Measurements from ENCODE around the gene CHKA.

CHKA gene

GRCh38 chr11:68051191-68052136 is 69.7 kb downstream of the CHKA start:
- ATAC-seq (no peak), DNase-seq (ENCODE audit: low spot score in 2 of 2) (no peak)
- Mint-ChIP-seq H3K4me1 (no peaks in the 10 kb centered on the region), H3K36me3 (peaks cover 67% of the 10 kb centered on the region), H3K27ac (peak overlapping the region; percentile 66), H3K9me3 (no peaks in the 10 kb centered on the region), H3K4me3 (no peak overlapping the region)

- no peak overlapping the region for H3K4me3 Mint-ChIP-seq
- H3K36me3 Mint-ChIP-seq: peaks cover 77% of the 10 kb centered on the region
- no peaks in the 10 kb centered on the region for H3K9me3 Mint-ChIP-seq
- DNase-seq (ENCODE audit: low spot score in 2 of 2) (no peak), ATAC-seq (no peak)
- H3K4me1 Mint-ChIP-seq: no peaks in the 10 kb centered on the region
- H3K27ac Mint-ChIP-seq: no peak overlapping the region
Measured at GRCh38 chr11:68050371-68050841, 70.8 kb downstream of the CHKA start.

GRCh38 chr11:68049509-68050370 is 71.4 kb downstream of the CHKA start:
- DNase-seq (ENCODE audit: low spot score in 2 of 2) (no peak), ATAC-seq (no peak)
- peaks cover 82% of the 10 kb centered on the region for H3K36me3 Mint-ChIP-seq
- no peak overlapping the region for H3K4me3 Mint-ChIP-seq
- H3K4me1 Mint-ChIP-seq: no peaks in the 10 kb centered on the region
- no peak overlapping the region for H3K27ac Mint-ChIP-seq
- no peaks in the 10 kb centered on the region for H3K9me3 Mint-ChIP-seq

GRCh38 chr11:68048681-68049508 is 72.3 kb downstream of the CHKA start:
- H3K27ac Mint-ChIP-seq: no peak overlapping the region
- H3K4me1 Mint-ChIP-seq: no peaks in the 10 kb centered on the region
- H3K4me3 Mint-ChIP-seq: no peak overlapping the region
- peaks cover 82% of the 10 kb centered on the region for H3K36me3 Mint-ChIP-seq
- ATAC-seq: no peak
- no peaks in the 10 kb centered on the region for H3K9me3 Mint-ChIP-seq
- DNase-seq (ENCODE audit: low spot score in 2 of 2): no peak

- Mint-ChIP-seq H3K4me3 (no peak overlapping the region), H3K4me1 (no peaks in the 10 kb centered on the region), H3K36me3 (peaks cover 72% of the 10 kb centered on the region), H3K27ac (peak overlapping the region; percentile 26), H3K9me3 (no peaks in the 10 kb centered on the region)
- ATAC-seq (no peak), DNase-seq (ENCODE audit: low spot score in 2 of 2) (no peak)
Measured at GRCh38 chr11:68047437-68048290, 73.5 kb downstream of the CHKA start.

- peak overlapping the region; percentile 20 for H3K27ac Mint-ChIP-seq
- DNase-seq (ENCODE audit: low spot score in 2 of 2) (no peak), ATAC-seq (no peak)
- peaks cover 18% of the 10 kb centered on the region for H3K4me1 Mint-ChIP-seq
- no peak overlapping the region for H3K4me3 Mint-ChIP-seq
- no peaks in the 10 kb centered on the region for H3K9me3 Mint-ChIP-seq
- H3K36me3 Mint-ChIP-seq: peaks cover 65% of the 10 kb centered on the region
Measured at GRCh38 chr11:68044898-68045351, 76.3 kb downstream of the CHKA start.

GRCh38 chr11:68044145-68044813 is 76.9 kb downstream of the CHKA start:
- Mint-ChIP-seq H3K36me3 (peaks cover 65% of the 10 kb centered on the region), H3K4me3 (no peak overlapping the region), H3K4me1 (peaks cover 22% of the 10 kb centered on the region), H3K9me3 (no peaks in the 10 kb centered on the region), H3K27ac (peak overlapping the region; percentile 20)
- DNase-seq (ENCODE audit: low spot score in 2 of 2): no peak
- ATAC-seq: no peak

- no peak for ATAC-seq
- peaks cover 58% of the 10 kb centered on the region for H3K36me3 Mint-ChIP-seq
- DNase-seq (ENCODE audit: low spot score in 2 of 2): no peak
- no peak overlapping the region for H3K27ac Mint-ChIP-seq
- H3K4me3 Mint-ChIP-seq: no peak overlapping the region
- no peaks in the 10 kb centered on the region for H3K9me3 Mint-ChIP-seq
- peaks cover 22% of the 10 kb centered on the region for H3K4me1 Mint-ChIP-seq
Measured at GRCh38 chr11:68043349-68044144, 77.6 kb downstream of the CHKA start.

- ATAC-seq (no peak), DNase-seq (ENCODE audit: low spot score in 2 of 2) (no peak)
- Mint-ChIP-seq H3K36me3 (peaks cover 52% of the 10 kb centered on the region), H3K27ac (no peak overlapping the region), H3K9me3 (no peaks in the 10 kb centered on the region), H3K4me1 (peaks cover 22% of the 10 kb centered on the region), H3K4me3 (no peak overlapping the region)
Measured at GRCh38 chr11:68043029-68043348, 78.2 kb downstream of the CHKA start.

GRCh38 chr11:68042219-68043028 is 78.8 kb downstream of the CHKA start:
- peak overlapping the region; percentile 89 for H3K27ac Mint-ChIP-seq
- DNase-seq (ENCODE audit: low spot score in 2 of 2) (no peak), ATAC-seq (no peak)
- H3K9me3 Mint-ChIP-seq: no peaks in the 10 kb centered on the region
- peaks cover 26% of the 10 kb centered on the region for H3K4me1 Mint-ChIP-seq
- peak overlapping the region; percentile 91 for H3K4me3 Mint-ChIP-seq
- H3K36me3 Mint-ChIP-seq: peaks cover 47% of the 10 kb centered on the region

GRCh38 chr11:68041617-68042218 is 79.5 kb downstream of the CHKA start:
- peaks cover 44% of the 10 kb centered on the region for H3K36me3 Mint-ChIP-seq
- DNase-seq (ENCODE audit: low spot score in 2 of 2) (no peak), ATAC-seq (no peak)
- H3K27ac Mint-ChIP-seq: peak overlapping the region; percentile 89
- peaks cover 33% of the 10 kb centered on the region for H3K4me1 Mint-ChIP-seq
- peak overlapping the region; percentile 91 for H3K4me3 Mint-ChIP-seq
- H3K9me3 Mint-ChIP-seq: no peaks in the 10 kb centered on the region

GRCh38 chr11:68040957-68041591 is 80.1 kb downstream of the CHKA start:
- H3K9me3 Mint-ChIP-seq: no peaks in the 10 kb centered on the region
- H3K4me1 Mint-ChIP-seq: peaks cover 39% of the 10 kb centered on the region
- ATAC-seq (no peak), DNase-seq (ENCODE audit: low spot score in 2 of 2) (no peak)
- peaks cover 42% of the 10 kb centered on the region for H3K36me3 Mint-ChIP-seq
- peak overlapping the region; percentile 100 for H3K27ac Mint-ChIP-seq
- H3K4me3 Mint-ChIP-seq: peak overlapping the region; percentile 91

Data from stimulated activated effector memory CD8-positive, alpha-beta T cell treated with anti-CD3 and anti-CD28 coated beads, Interleukin-12 subunit alpha, Interleukin-12 subunit beta, amount 100 ng/mL, for 72 hours (primary cell).